ENCODE measurements around the gene CCDC40. TPM values are rescaled to one million over a fixed set of nuclear protein-coding genes. Genes with fewer than 3 reads are reported as not detected.

Gene CCDC40
- total and polyA plus RNA-seq, 9 of the 15 experiments (the other 6 are each of a cell fraction or from before 2014, with no cell fraction given) = 0.07 to 0.33 TPM; not detected in 7

GRCh38 chr17:80080081-80080480 is 43.6 kb downstream of the CCDC40 start:
- Histone ChIP-seq H3K79me2 (ENCODE audit: control insufficient read depth, insufficient read depth, low read length) (no peaks in the 10 kb centered on the region), H3K9ac (ENCODE audit: insufficient read depth in 1 of 2, low read depth in 2 of 2, low read length in 2 of 2) (no peak overlapping the region), H3K4me3 (no peak overlapping the region), H3K36me3 (ENCODE audit: control insufficient read depth, insufficient read depth, low read length) (no peaks in the 10 kb centered on the region), H4K20me1 (replicated peaks; ENCODE audit: control insufficient read depth, insufficient read depth, low read length) (peaks cover 5% of the 10 kb centered on the region), H3K4me1 (replicated peaks in 1 of 2; ENCODE audit: control insufficient read depth in 2 of 2, insufficient read depth in 2 of 2, low read length in 2 of 2) (peaks cover 0 to 7% of the 10 kb centered on the region in 2 experiments; a peak in 1 of 5 replicates), H2AFZ (ENCODE audit: low read depth, low read length) (no peak overlapping the region), H3K4me2 (ENCODE audit: insufficient read depth, low read length) (no peak overlapping the region), H3K27ac (ENCODE audit: extremely low read depth, low read depth, low read length) (no peak overlapping the region), H3K9me1 (ENCODE audit: control insufficient read depth, insufficient read depth, low read length) (no peaks in the 10 kb centered on the region), H3K27me3 (ENCODE audit: control insufficient read depth in 2 of 2, insufficient read depth in 2 of 2, low read length in 2 of 2) (peaks cover 28 to 53% of the 10 kb centered on the region in 2 experiments; a peak in 4 of 5 replicates), H3K9me3 (replicated peaks; ENCODE audit: control insufficient read depth, insufficient read depth, low read depth, low read length) (no peaks in the 10 kb centered on the region)
- FAIRE-seq (no peak), DNase-seq (ENCODE audit: extremely low read depth in 1 of 4, low spot score in 3 of 4) (no peak), ATAC-seq (no peak)
- TF ChIP-seq DEAF1 (CRISPR knock-in tag; IDR thresholded peaks at IDR 0.05) (no peak), FIP1L1 (IDR thresholded peaks at IDR 0.05; ENCODE audit: low read depth, low read length, poor library complexity, severe bottlenecking) (no peak), MCM7 (IDR thresholded peaks at IDR 0.05) (no peak), HDGF (IDR thresholded peaks at IDR 0.05) (no peak), AFF1 (IDR thresholded peaks at IDR 0.05; ENCODE audit: low read depth in 1 of 2, partially characterized antibody in 2 of 2) (no peak)
- intact Hi-C loops (cut with micrococcal nuclease) (loop anchor here (5.0 kb wide), 1 partner anchor 112 kb away; no protein-coding TSS in a partner anchor), in situ Hi-C loops (cut with MboI) (no loop called here)
- POLR2A ChIA-PET = interaction anchor here (0.7 kb wide), 1 partner anchor 10 kb away, joined by 3 read pairs; no protein-coding TSS in a partner anchor
- no TSS peak for BruUV-seq (replicated peaks)
- WGBS (ENCODE audit: insufficient coverage, low coverage, missing lambda C conversion rate) = 25% methylated on average over 6 of the region's 6 CpGs
- CTCF ChIA-PET (ENCODE audit: low intra/inter-chr PET ratio) = no interaction called here

Measured in K562 (cell line).